HepG2 (cell line): ENCODE results near the gene ACSM2A. TPM values are rescaled to one million over a fixed set of nuclear protein-coding genes. Genes with fewer than 3 reads are reported as not detected.

Experiments used
- FIP1L1 ChIP-seq: fragments of 200-400 bp; formaldehyde crosslinking; IDR thresholded peaks from 2 replicates; pipeline ENCODE4 v1.6.1; 2018; ENCODE audit warnings: low read depth, mild to moderate bottlenecking, low read length, moderate library complexity, borderline replicate concordance; ENCODE audit not compliant: insufficient read depth
- MED1 ChIP-seq: sonication (generic); formaldehyde crosslinking; IDR thresholded peaks from 2 replicates; pipeline ENCODE4 v1.4.0; 2020; ENCODE audit warnings: missing genetic modification reagents
- NBN ChIP-seq: fragments of 450-650 bp; conservative IDR thresholded peaks from 2 replicates; pipeline ENCODE4 v1.6.1; 2017
- NCOR1 ChIP-seq: fragments of 200-600 bp; sonication (generic); IDR thresholded peaks from 2 replicates; pipeline ENCODE4 v1.7.0; 2017; ENCODE audit warnings: antibody characterized with exemption, low read length, borderline replicate concordance
- RCOR2 ChIP-seq: IDR thresholded peaks from 2 replicates; pipeline ENCODE4 v1.6.1; 2016; ENCODE audit warnings: missing biosample characterization, missing genetic modification reagents
- SP140L ChIP-seq: sonication (generic); formaldehyde crosslinking; IDR thresholded peaks from 2 replicates; pipeline ENCODE4 v1.4.0; 2020; ENCODE audit warnings: missing genetic modification reagents, borderline replicate concordance
- ZNF251 ChIP-seq: sonication (generic); formaldehyde crosslinking; IDR thresholded peaks from 2 replicates; pipeline ENCODE4 v1.9.0; 2021; ENCODE audit warnings: mild to moderate bottlenecking, missing genetic modification reagents
- ZNF546 ChIP-seq: sonication (generic); formaldehyde crosslinking; conservative IDR thresholded peaks from 2 replicates; pipeline ENCODE4 v1.8.1; 2023; ENCODE audit warnings: mild to moderate bottlenecking, missing genetic modification reagents
- ZNF619 ChIP-seq: sonication (generic); formaldehyde crosslinking; IDR thresholded peaks from 2 replicates; pipeline ENCODE4 v1.4.0; 2020; ENCODE audit warnings: mild to moderate bottlenecking, missing genetic modification reagents
- ZSCAN31 ChIP-seq: sonication (generic); formaldehyde crosslinking; IDR thresholded peaks from 2 replicates; pipeline ENCODE4 v1.5.0; 2020; ENCODE audit warnings: low read depth, mild to moderate bottlenecking, missing genetic modification reagents
- polyA plus RNA-seq, 8 experiments: library from polyadenylated mRNA; depleted of rRNA in 3 of 8; stranded (reverse) in 7 of 8; unstranded in 1 of 8; fragments of >200 nt; fragmentation: Illumina TruSeq in 4 of 8; extraction: Trizol in 4 of 8; gene quantifications; 2 replicates each; pipeline versions ENCODE4 v1.2.1 to v1.2.3, GENCODE V29; 2011 to 2016; ENCODE audit warnings: low read depth in 4 of 8, missing spikeins in 1 of 8, mixed read lengths in 1 of 8; ENCODE audit not compliant: insufficient read depth in 1 of 8
- total RNA-seq, 5 experiments: library from RNA; depleted of rRNA; stranded (reverse); fragments of >200 nt; fragmentation: Illumina TruSeq; extraction: Trizol; gene quantifications; 2 replicates each; pipeline ENCODE4 v1.2.3, GENCODE V29; 2016; ENCODE audit warnings: low read depth in 1 of 5
- TF ChIP-seq, protein P1 (sequence below): sonication (generic); formaldehyde crosslinking; IDR thresholded peaks from 2 replicates; pipeline ENCODE4 v1.4.0; 2020; ENCODE audit warnings: missing genetic modification reagents
- TF ChIP-seq, protein P2 (sequence below): sonication (generic); formaldehyde crosslinking; IDR thresholded peaks from 2 replicates; pipeline ENCODE4 v1.5.0; 2020; ENCODE audit warnings: mild to moderate bottlenecking, missing genetic modification reagents
- TF ChIP-seq, protein P3 (sequence below): sonication (generic); formaldehyde crosslinking; IDR thresholded peaks from 2 replicates; pipeline ENCODE4 v1.9.0; 2021; ENCODE audit warnings: missing genetic modification reagents, mild to moderate bottlenecking, borderline replicate concordance
- TF ChIP-seq, protein P4 (sequence below): sonication (generic); formaldehyde crosslinking; IDR thresholded peaks from 2 replicates; pipeline ENCODE4 v1.4.0; 2020; ENCODE audit warnings: missing genetic modification reagents
- TF ChIP-seq, protein P5 (sequence below): sonication (generic); formaldehyde crosslinking; IDR thresholded peaks from 2 replicates; pipeline ENCODE4 v1.4.0; 2020; ENCODE audit warnings: mild to moderate bottlenecking, missing genetic modification reagents

Gene ACSM2A
- total and polyA plus RNA-seq, 2 of the 13 experiments (the other 11 are each of a cell fraction or from before 2014, with no cell fraction given), result 11.4 to 16.3 TPM

DNA sequence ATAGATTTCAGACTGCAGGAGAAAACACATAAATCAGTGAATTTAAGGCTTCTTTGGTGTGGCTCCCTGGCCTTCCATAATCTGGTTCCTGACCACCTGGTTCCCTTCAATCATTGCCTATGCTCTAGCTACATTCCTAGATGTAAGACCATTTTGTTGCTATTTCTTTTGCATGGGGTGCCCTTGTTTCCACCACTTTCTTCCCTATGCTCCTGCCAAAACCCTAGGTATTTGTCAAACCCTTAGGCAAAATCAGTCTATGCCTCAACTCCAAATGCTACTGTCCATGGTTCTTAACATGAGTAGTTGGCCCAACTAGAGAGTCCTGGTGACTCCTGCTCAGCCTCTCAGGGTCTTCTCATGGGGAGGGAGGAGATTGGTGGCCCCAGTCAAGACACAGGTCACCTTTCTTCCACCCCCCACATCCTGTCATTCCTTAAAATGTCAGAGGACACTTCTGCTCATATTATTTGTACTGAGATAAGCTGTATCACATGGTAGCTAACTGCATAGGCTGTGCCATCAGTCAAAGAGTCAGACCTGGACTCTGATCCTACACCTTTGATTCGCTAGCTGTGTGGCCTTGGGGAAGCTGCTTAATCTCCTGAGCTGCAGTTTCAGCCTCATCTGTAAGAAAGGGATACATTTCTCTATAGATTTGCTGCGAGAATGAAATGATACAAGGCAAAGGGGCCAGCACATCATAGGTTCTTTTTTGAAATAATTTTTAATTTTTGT, 27.0 kb upstream of the ACSM2A start (continued):
- no peak for TF ChIP-seq FIP1L1
- peak; percentile 79; the same call in 1 of the 2 replicates for TF ChIP-seq NCOR1
- TF ChIP-seq NBN, result no peak
- TF ChIP-seq ZNF251 (CRISPR knock-in tag), result no peak
- TF ChIP-seq RCOR2, result peak; percentile 72
- TF ChIP-seq, protein P1, sequence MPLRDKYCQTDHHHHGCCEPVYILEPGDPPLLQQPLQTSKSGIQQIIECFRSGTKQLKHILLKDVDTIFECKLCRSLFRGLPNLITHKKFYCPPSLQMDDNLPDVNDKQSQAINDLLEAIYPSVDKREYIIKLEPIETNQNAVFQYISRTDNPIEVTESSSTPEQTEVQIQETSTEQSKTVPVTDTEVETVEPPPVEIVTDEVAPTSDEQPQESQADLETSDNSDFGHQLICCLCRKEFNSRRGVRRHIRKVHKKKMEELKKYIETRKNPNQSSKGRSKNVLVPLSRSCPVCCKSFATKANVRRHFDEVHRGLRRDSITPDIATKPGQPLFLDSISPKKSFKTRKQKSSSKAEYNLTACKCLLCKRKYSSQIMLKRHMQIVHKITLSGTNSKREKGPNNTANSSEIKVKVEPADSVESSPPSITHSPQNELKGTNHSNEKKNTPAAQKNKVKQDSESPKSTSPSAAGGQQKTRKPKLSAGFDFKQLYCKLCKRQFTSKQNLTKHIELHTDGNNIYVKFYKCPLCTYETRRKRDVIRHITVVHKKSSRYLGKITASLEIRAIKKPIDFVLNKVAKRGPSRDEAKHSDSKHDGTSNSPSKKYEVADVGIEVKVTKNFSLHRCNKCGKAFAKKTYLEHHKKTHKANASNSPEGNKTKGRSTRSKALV (CRISPR knock-in tag), result 0 out of 2 replicates have a peak, but pooled peaks have one; percentile 46
- TF ChIP-seq, protein P2, sequence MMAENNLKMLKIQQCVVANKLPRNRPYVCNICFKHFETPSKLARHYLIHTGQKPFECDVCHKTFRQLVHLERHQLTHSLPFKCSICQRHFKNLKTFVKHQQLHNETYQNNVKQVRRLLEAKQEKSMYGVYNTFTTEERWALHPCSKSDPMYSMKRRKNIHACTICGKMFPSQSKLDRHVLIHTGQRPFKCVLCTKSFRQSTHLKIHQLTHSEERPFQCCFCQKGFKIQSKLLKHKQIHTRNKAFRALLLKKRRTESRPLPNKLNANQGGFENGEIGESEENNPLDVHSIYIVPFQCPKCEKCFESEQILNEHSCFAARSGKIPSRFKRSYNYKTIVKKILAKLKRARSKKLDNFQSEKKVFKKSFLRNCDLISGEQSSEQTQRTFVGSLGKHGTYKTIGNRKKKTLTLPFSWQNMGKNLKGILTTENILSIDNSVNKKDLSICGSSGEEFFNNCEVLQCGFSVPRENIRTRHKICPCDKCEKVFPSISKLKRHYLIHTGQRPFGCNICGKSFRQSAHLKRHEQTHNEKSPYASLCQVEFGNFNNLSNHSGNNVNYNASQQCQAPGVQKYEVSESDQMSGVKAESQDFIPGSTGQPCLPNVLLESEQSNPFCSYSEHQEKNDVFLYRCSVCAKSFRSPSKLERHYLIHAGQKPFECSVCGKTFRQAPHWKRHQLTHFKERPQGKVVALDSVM (CRISPR knock-in tag), result no peak; the same call in 1 of the 2 replicates
- peak; percentile 74; the same call in 1 of the 2 replicates for TF ChIP-seq ZNF619 (CRISPR knock-in tag)
- TF ChIP-seq, protein P3, sequence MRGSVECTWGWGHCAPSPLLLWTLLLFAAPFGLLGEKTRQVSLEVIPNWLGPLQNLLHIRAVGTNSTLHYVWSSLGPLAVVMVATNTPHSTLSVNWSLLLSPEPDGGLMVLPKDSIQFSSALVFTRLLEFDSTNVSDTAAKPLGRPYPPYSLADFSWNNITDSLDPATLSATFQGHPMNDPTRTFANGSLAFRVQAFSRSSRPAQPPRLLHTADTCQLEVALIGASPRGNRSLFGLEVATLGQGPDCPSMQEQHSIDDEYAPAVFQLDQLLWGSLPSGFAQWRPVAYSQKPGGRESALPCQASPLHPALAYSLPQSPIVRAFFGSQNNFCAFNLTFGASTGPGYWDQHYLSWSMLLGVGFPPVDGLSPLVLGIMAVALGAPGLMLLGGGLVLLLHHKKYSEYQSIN (CRISPR knock-in tag), result peak; percentile 75; the same call in 1 of the 2 replicates
- TF ChIP-seq ZNF546 (CRISPR knock-in tag), result 0 out of 2 replicates have a peak, but pooled peaks have one; percentile 33
- TF ChIP-seq ZSCAN31 (CRISPR knock-in tag), result peak; percentile 57; the same call in 1 of the 2 replicates
- TF ChIP-seq, protein P4, sequence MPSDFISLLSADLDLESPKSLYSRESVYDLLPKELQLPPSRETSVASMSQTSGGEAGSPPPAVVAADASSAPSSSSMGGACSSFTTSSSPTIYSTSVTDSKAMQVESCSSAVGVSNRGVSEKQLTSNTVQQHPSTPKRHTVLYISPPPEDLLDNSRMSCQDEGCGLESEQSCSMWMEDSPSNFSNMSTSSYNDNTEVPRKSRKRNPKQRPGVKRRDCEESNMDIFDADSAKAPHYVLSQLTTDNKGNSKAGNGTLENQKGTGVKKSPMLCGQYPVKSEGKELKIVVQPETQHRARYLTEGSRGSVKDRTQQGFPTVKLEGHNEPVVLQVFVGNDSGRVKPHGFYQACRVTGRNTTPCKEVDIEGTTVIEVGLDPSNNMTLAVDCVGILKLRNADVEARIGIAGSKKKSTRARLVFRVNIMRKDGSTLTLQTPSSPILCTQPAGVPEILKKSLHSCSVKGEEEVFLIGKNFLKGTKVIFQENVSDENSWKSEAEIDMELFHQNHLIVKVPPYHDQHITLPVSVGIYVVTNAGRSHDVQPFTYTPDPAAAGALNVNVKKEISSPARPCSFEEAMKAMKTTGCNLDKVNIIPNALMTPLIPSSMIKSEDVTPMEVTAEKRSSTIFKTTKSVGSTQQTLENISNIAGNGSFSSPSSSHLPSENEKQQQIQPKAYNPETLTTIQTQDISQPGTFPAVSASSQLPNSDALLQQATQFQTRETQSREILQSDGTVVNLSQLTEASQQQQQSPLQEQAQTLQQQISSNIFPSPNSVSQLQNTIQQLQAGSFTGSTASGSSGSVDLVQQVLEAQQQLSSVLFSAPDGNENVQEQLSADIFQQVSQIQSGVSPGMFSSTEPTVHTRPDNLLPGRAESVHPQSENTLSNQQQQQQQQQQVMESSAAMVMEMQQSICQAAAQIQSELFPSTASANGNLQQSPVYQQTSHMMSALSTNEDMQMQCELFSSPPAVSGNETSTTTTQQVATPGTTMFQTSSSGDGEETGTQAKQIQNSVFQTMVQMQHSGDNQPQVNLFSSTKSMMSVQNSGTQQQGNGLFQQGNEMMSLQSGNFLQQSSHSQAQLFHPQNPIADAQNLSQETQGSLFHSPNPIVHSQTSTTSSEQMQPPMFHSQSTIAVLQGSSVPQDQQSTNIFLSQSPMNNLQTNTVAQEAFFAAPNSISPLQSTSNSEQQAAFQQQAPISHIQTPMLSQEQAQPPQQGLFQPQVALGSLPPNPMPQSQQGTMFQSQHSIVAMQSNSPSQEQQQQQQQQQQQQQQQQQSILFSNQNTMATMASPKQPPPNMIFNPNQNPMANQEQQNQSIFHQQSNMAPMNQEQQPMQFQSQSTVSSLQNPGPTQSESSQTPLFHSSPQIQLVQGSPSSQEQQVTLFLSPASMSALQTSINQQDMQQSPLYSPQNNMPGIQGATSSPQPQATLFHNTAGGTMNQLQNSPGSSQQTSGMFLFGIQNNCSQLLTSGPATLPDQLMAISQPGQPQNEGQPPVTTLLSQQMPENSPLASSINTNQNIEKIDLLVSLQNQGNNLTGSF, result no peak
- peak; percentile 98 for TF ChIP-seq MED1 (CRISPR knock-in tag)
- TF ChIP-seq, protein P5, sequence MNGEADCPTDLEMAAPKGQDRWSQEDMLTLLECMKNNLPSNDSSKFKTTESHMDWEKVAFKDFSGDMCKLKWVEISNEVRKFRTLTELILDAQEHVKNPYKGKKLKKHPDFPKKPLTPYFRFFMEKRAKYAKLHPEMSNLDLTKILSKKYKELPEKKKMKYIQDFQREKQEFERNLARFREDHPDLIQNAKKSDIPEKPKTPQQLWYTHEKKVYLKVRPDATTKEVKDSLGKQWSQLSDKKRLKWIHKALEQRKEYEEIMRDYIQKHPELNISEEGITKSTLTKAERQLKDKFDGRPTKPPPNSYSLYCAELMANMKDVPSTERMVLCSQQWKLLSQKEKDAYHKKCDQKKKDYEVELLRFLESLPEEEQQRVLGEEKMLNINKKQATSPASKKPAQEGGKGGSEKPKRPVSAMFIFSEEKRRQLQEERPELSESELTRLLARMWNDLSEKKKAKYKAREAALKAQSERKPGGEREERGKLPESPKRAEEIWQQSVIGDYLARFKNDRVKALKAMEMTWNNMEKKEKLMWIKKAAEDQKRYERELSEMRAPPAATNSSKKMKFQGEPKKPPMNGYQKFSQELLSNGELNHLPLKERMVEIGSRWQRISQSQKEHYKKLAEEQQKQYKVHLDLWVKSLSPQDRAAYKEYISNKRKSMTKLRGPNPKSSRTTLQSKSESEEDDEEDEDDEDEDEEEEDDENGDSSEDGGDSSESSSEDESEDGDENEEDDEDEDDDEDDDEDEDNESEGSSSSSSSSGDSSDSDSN (CRISPR knock-in tag), result no peak
- peak; percentile 92 for TF ChIP-seq SP140L
